ENCODE data around the gene BTC.
"Not testable (repeated sequence)": the region's sequence is repeated elsewhere in the genome, so short reads cannot be mapped to it uniquely, and the experiment has no call there.

The BTC gene

GRCh38 chr4:74715706-74716435 is 78.5 kb downstream of the BTC start:
- no peaks in the 10 kb centered on the region for H3K36me3 ChIP-seq (ENCODE audit: control insufficient read depth, insufficient read depth, low read length)
- H4K8ac ChIP-seq (ENCODE audit: low read depth, low read length), result no peak overlapping the region
- H3K4me3 ChIP-seq (ENCODE audit: low read length), result no peak overlapping the region
- H3K79me1 ChIP-seq (ENCODE audit: low read length), result no peaks in the 10 kb centered on the region
- no peak overlapping the region for H3K18ac ChIP-seq (ENCODE audit: low read length)
- H3K27ac ChIP-seq (ENCODE audit: low read depth, low read length), result no peak overlapping the region
- H3K27me3 ChIP-seq (ENCODE audit: insufficient read depth, low read length, poor library complexity), result no peaks in the 10 kb centered on the region
- DNase-seq, result no peak
- no peak overlapping the region for H2BK5ac ChIP-seq (ENCODE audit: low read length)
- H2BK120ac ChIP-seq (ENCODE audit: low read depth, low read length), result no peak overlapping the region
- no peak overlapping the region for H3K56ac ChIP-seq (ENCODE audit: low read length)
- H4K5ac ChIP-seq (ENCODE audit: low read length), result no peak overlapping the region
- no peak overlapping the region for H2AK5ac ChIP-seq (ENCODE audit: low read length)
- no peak overlapping the region for H3K23ac ChIP-seq (ENCODE audit: low read length)
- H2BK15ac ChIP-seq (replicated peaks; ENCODE audit: low read depth), result no peak overlapping the region
- H3K9ac ChIP-seq (ENCODE audit: low read length), result no peak overlapping the region
- H3K79me2 ChIP-seq (ENCODE audit: control insufficient read depth, insufficient read depth, low read length), result no peaks in the 10 kb centered on the region
- no peak overlapping the region for H3K4me2 ChIP-seq (ENCODE audit: low read length)
- WGBS (ENCODE audit: extremely low coverage, insufficient coverage, low lambda C conversion rate), result no CpG with 5 or more reads among the region's 5 CpGs
- no peaks in the 10 kb centered on the region for H3K4me1 ChIP-seq (ENCODE audit: control insufficient read depth, low read depth, low read length)
- no peak overlapping the region for H3K4ac ChIP-seq (ENCODE audit: low read depth, low read length)

GRCh38 chr4:74714611-74715130 is 79.7 kb downstream of the BTC start:
- no peak for DNase-seq
- Histone ChIP-seq H3K4me2 (ENCODE audit: low read length) (no peak overlapping the region), H3K27me3 (ENCODE audit: insufficient read depth, low read length, poor library complexity) (no peaks in the 10 kb centered on the region)

GRCh38 chr4:74708135-74708534 is 86.2 kb downstream of the BTC start:
- H3K79me2 ChIP-seq (ENCODE audit: control insufficient read depth, insufficient read depth, low read length); H3K56ac ChIP-seq (ENCODE audit: low read length); H3K4ac ChIP-seq (ENCODE audit: low read depth, low read length): not testable (repeated sequence)

More at GRCh38 chr4:74714611-74715130, 79.7 kb downstream of the BTC start:
- Histone ChIP-seq H3K27ac (ENCODE audit: low read depth, low read length) (no peak overlapping the region), H2AK5ac (ENCODE audit: low read length) (no peak overlapping the region), H4K5ac (ENCODE audit: low read length) (no peak overlapping the region), H3K23ac (ENCODE audit: low read length) (no peak overlapping the region), H2BK5ac (ENCODE audit: low read length) (no peak overlapping the region), H3K4ac (ENCODE audit: low read depth, low read length) (no peak overlapping the region), H3K4me1 (ENCODE audit: control insufficient read depth, low read depth, low read length) (no peaks in the 10 kb centered on the region), H3K9ac (ENCODE audit: low read length) (no peak overlapping the region), H3K79me2 (ENCODE audit: control insufficient read depth, insufficient read depth, low read length) (no peaks in the 10 kb centered on the region), H2BK120ac (ENCODE audit: low read depth, low read length) (no peak overlapping the region), H2BK15ac (replicated peaks; ENCODE audit: low read depth) (no peak overlapping the region), H3K4me3 (ENCODE audit: low read length) (no peak overlapping the region), H4K8ac (ENCODE audit: low read depth, low read length) (no peak overlapping the region), H3K56ac (ENCODE audit: low read length) (no peak overlapping the region), H3K18ac (ENCODE audit: low read length) (no peak overlapping the region), H3K36me3 (ENCODE audit: control insufficient read depth, insufficient read depth, low read length) (no peaks in the 10 kb centered on the region), H3K79me1 (ENCODE audit: low read length) (no peaks in the 10 kb centered on the region)
- WGBS (ENCODE audit: extremely low coverage, insufficient coverage, low lambda C conversion rate), result no CpG with 5 or more reads among the region's 1 CpG

More at GRCh38 chr4:74708135-74708534, 86.2 kb downstream of the BTC start:
- not testable (repeated sequence) for H4K8ac ChIP-seq (ENCODE audit: low read depth, low read length); H3K79me1 ChIP-seq (ENCODE audit: low read length); H3K27ac ChIP-seq (ENCODE audit: low read depth, low read length); H3K18ac ChIP-seq (ENCODE audit: low read length); H2BK5ac ChIP-seq (ENCODE audit: low read length); H3K4me1 ChIP-seq (ENCODE audit: control insufficient read depth, low read depth, low read length); DNase-seq; H2BK120ac ChIP-seq (ENCODE audit: low read depth, low read length); H2AK5ac ChIP-seq (ENCODE audit: low read length); H3K36me3 ChIP-seq (ENCODE audit: control insufficient read depth, insufficient read depth, low read length); H3K23ac ChIP-seq (ENCODE audit: low read length); H3K4me2 ChIP-seq (ENCODE audit: low read length); H3K9ac ChIP-seq (ENCODE audit: low read length); H3K27me3 ChIP-seq (ENCODE audit: insufficient read depth, low read length, poor library complexity); H3K4me3 ChIP-seq (ENCODE audit: low read length); H2BK15ac ChIP-seq (replicated peaks; ENCODE audit: low read depth); H4K5ac ChIP-seq (ENCODE audit: low read length)
- WGBS (ENCODE audit: extremely low coverage, insufficient coverage, low lambda C conversion rate), result no CpG with 5 or more reads among the region's 3 CpGs

Data from mesendoderm (in vitro differentiated cells).